Fibroblast of skin of right quadriceps (primary cell): ENCODE data around the gene ZNF506.
"Not testable (repeated sequence)": the region's sequence is repeated elsewhere in the genome, so short reads cannot be mapped to it uniquely, and the experiment has no call there.

Source experiments
- DNase-seq: peaks from one replicate; pipeline ENCODE4 v3.0.0-alpha.2; 2013

Gene ZNF506

GRCh38 chr19:19743921-19744320 lies 77.6 kb downstream of the ZNF506 start:
- DNase-seq, result not testable (repeated sequence)

- DNase-seq, result no peak
Measured at GRCh38 chr19:19743176-19743575, 78.4 kb downstream of the ZNF506 start.

- DNase-seq, result no peak
Measured at GRCh38 chr19:19742773-19743172, 78.8 kb downstream of the ZNF506 start.
